PC-3 (cell line): ENCODE results near the gene GPBP1L1. TPM values are rescaled to one million over a fixed set of nuclear protein-coding genes. Genes with fewer than 3 reads are reported as not detected.

Experiments used
- ATAC-seq: fragments of 200-7000 bp; cut with Tn5 transposase; 2 replicates; pipeline ENCODE4 v1.9.1; 2020; ENCODE audit warnings: mild to moderate bottlenecking, moderate library complexity
- BruUV-seq: library from RNA; stranded (reverse); fragments of 400-500 nt; replicated peaks from 2 replicates; lab custom pipeline; 2021; lab: Mats Ljungman, UMichigan
- CTCF ChIA-PET: fragments of 300-600 bp; sonication (Branson Sonifier 250); formaldehyde crosslinking; loops from one replicate; lab custom pipeline; 2022; ENCODE audit warnings: antibody characterized with exemption; lab: Charles Lee
- POLR2A ChIA-PET: fragments of 300-600 bp; sonication (Branson Sonifier 250); formaldehyde crosslinking; loops from one replicate; lab custom pipeline; 2022; ENCODE audit warnings: antibody characterized with exemption; ENCODE audit not compliant: unreplicated experiment; lab: Charles Lee
- DNase-seq: peaks from one replicate; pipeline ENCODE4 v3.0.0-alpha.2; 2015
- H2AFZ ChIP-seq: fragments of 300-600 bp; sonication (generic); 2 replicates; pipeline ENCODE4 v1.6.0; 2016; ENCODE audit warnings: antibody characterized with exemption, low read length
- H3F3A ChIP-seq: fragments of 300-600 bp; sonication (generic); one replicate; pipeline ENCODE4 v1.6.0; 2017; ENCODE audit warnings: antibody characterized with exemption, low read length, control low read depth, mild to moderate bottlenecking; ENCODE audit not compliant: unreplicated experiment
- H3K27ac ChIP-seq: fragments of 300-600 bp; sonication (generic); 2 replicates; pipeline ENCODE4 v1.5.1; 2016; ENCODE audit warnings: mild to moderate bottlenecking, low read length
- H3K27me3 ChIP-seq: fragments of 300-600 bp; sonication (generic); 2 replicates; pipeline ENCODE4 v1.6.1; 2016; ENCODE audit warnings: low read length, mixed read lengths
- H3K36me3 ChIP-seq: fragments of 300-600 bp; sonication (generic); 2 replicates; pipeline ENCODE4 v1.6.1; 2016; ENCODE audit warnings: low read depth, mixed run types, low read length, mixed read lengths
- H3K4me1 ChIP-seq: fragments of 300-600 bp; sonication (generic); 2 replicates; pipeline ENCODE4 v1.5.1; 2016; ENCODE audit warnings: low read length; ENCODE audit not compliant: insufficient read depth
- H3K4me2 ChIP-seq: fragments of 300-600 bp; sonication (generic); 2 replicates; pipeline ENCODE4 v1.6.0; 2016; ENCODE audit warnings: low read length
- H3K4me3 ChIP-seq: fragments of 300-600 bp; sonication (generic); 2 replicates; pipeline ENCODE4 v1.5.1; 2016; ENCODE audit warnings: mild to moderate bottlenecking, low read length, mixed read lengths
- H3K79me2 ChIP-seq: fragments of 300-600 bp; sonication (generic); 2 replicates; pipeline ENCODE4 v1.6.1; 2017; ENCODE audit warnings: low read length, mixed read lengths
- H3K9ac ChIP-seq: fragments of 300-600 bp; sonication (generic); 2 replicates; pipeline ENCODE4 v1.6.0; 2016; ENCODE audit warnings: mild to moderate bottlenecking, low read length
- H3K9me2 ChIP-seq: fragments of 300-600 bp; sonication (generic); replicated peaks from 2 replicates; pipeline ENCODE4 v1.6.1; 2016; ENCODE audit warnings: mixed run types, low read length, mixed read lengths
- H3K9me3 ChIP-seq: fragments of 300-600 bp; sonication (generic); 2 replicates; pipeline ENCODE4 v1.6.1; 2016; ENCODE audit warnings: low read length, mixed read lengths
- H4K20me1 ChIP-seq: fragments of 300-600 bp; sonication (generic); 2 replicates; pipeline ENCODE4 v1.6.1; 2016; ENCODE audit warnings: low read length, mixed read lengths
- EZH2 ChIP-seq: fragments of 300-600 bp; sonication (generic); IDR thresholded peaks from one replicate; pipeline ENCODE4 v1.6.1; 2017; ENCODE audit warnings: antibody characterized with exemption, mild to moderate bottlenecking, low read length; ENCODE audit not compliant: unreplicated experiment
- EZH2phosphoT487 ChIP-seq: fragments of 300-600 bp; sonication (generic); IDR thresholded peaks from 2 replicates; pipeline ENCODE4 v1.6.1; 2018; ENCODE audit warnings: mild to moderate bottlenecking, antibody characterized with exemption, low read length, borderline replicate concordance
- intact Hi-C: fragments of 100-400 bp; cut with micrococcal nuclease; formaldehyde crosslinking; loops from 2 replicates; pipeline ENCODE4 v1.9.0; 2023
- total RNA-seq: library from RNA; depleted of rRNA; stranded (reverse); fragments of >200 nt; gene quantifications from 2 replicates; pipeline ENCODE4 v1.2.3, GENCODE V29; 2014
- TF ChIP-seq, protein P1 (sequence below): fragments of 300-600 bp; sonication (generic); conservative IDR thresholded peaks from 2 replicates; pipeline ENCODE4 v1.5.1; 2017; ENCODE audit warnings: antibody characterized with exemption, low read depth, mild to moderate bottlenecking, low read length

GPBP1L1 gene
- total RNA-seq, 1 experiment from 2014 or later = 63.0 TPM

DNA sequence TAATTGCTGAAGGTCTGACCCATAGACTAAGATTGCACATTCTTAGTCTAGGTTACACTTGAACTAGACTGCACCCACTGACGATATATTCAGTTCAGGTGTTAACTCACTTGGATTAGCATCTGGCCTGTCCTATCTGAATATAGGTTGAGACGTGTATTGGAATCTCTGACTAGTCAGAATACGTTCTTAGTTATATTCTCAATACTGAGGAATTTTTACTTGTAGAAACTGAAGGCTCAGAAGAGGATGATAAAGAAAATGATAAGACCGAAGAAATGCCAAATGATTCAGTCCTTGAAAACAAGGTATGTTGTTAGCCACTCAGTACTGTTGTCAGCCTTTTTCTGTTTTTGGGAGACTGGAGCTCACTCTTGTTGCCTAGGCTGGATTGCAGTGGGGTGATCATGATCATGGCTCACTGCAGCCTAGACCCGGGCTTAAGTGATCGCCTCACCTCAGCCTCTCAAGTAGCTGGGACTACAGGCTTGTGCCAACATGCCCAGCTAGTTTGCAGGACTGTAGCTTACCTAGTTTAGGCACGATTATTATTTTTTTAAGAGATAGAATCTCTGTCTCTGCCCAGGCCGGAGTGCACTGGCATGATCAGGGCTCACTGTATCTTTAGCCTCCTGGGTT, 73.3 kb downstream of the GPBP1L1 start:
- Histone ChIP-seq H3K79me2 (no peaks in the 10 kb centered on the region), H3K27me3 (no peaks in the 10 kb centered on the region), H3K27ac (no peak overlapping the region), H3F3A (peaks cover 6% of the 10 kb centered on the region), H4K20me1 (0 out of 2 replicates have a peak, but pooled peaks cover 3% of the 10 kb centered on the region), H2AFZ (no peak overlapping the region), H3K9me2 (no peaks in the 10 kb centered on the region), H3K36me3 (peaks cover 77% of the 10 kb centered on the region), H3K4me3 (no peak overlapping the region), H3K9ac (no peak overlapping the region), H3K9me3 (no peaks in the 10 kb centered on the region), H3K4me1 (peaks cover 5% of the 10 kb centered on the region; the same call in 1 of the 2 replicates), H3K4me2 (no peak overlapping the region)
- TF ChIP-seq EZH2 = no peak
- TF ChIP-seq EZH2phosphoT487 = no peak
- TF ChIP-seq, protein P1, sequence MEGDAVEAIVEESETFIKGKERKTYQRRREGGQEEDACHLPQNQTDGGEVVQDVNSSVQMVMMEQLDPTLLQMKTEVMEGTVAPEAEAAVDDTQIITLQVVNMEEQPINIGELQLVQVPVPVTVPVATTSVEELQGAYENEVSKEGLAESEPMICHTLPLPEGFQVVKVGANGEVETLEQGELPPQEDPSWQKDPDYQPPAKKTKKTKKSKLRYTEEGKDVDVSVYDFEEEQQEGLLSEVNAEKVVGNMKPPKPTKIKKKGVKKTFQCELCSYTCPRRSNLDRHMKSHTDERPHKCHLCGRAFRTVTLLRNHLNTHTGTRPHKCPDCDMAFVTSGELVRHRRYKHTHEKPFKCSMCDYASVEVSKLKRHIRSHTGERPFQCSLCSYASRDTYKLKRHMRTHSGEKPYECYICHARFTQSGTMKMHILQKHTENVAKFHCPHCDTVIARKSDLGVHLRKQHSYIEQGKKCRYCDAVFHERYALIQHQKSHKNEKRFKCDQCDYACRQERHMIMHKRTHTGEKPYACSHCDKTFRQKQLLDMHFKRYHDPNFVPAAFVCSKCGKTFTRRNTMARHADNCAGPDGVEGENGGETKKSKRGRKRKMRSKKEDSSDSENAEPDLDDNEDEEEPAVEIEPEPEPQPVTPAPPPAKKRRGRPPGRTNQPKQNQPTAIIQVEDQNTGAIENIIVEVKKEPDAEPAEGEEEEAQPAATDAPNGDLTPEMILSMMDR = no peak
- ChIA-PET POLR2A (no interaction called here), CTCF (no interaction called here)
- no peak for ATAC-seq
- BruUV-seq = no TSS peak
- DNase-seq = no peak
- intact Hi-C loops = no loop called here

DNA sequence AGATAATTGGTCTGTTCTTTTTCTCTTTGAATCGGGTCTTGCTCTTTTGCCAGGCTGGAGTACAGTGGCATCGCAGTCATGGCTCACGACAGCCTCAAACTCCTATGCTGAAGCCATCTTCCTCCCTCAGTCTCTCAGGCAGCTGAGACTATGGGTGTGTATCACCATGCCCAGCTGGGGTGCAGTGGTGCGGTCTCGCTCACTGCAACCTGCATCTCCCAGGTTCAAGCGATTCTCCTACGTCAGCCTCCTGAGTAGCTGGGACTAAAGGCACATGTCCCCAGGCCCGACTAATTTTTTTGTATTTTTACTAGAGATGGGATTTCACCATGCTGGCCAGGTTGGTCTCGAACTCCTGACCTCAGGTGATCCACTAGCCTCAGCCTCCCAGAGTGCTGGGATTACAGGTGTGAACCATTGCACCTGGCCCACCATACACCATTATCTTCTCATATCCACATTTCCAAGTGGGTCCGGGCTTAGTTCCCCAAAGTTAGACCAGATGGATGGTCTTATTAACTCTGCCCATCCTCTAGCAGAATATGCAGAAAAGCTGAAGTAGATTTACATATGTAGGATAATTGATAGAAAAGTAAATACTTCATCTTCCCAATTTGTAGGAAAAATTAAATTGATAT, 75.6 kb downstream of the GPBP1L1 start:
- Histone ChIP-seq H3K9me3 (no peaks in the 10 kb centered on the region), H3K9me2 (no peaks in the 10 kb centered on the region), H3K27ac (no peak overlapping the region), H4K20me1 (no peaks in the 10 kb centered on the region), H2AFZ (no peak overlapping the region), H3K27me3 (no peaks in the 10 kb centered on the region), H3K4me3 (no peak overlapping the region), H3K79me2 (no peaks in the 10 kb centered on the region), H3K9ac (no peak overlapping the region), H3K4me1 (no peaks in the 10 kb centered on the region), H3F3A (no peaks in the 10 kb centered on the region), H3K36me3 (peaks cover 78% of the 10 kb centered on the region), H3K4me2 (no peak overlapping the region)
- no TSS peak for BruUV-seq
- ChIA-PET CTCF (no interaction called here), POLR2A (no interaction called here)
- TF ChIP-seq EZH2phosphoT487 = no peak
- TF ChIP-seq, protein P1 = no peak
- no peak for TF ChIP-seq EZH2
- ATAC-seq (no peak), DNase-seq (no peak)
- intact Hi-C loops = no loop called here
